K562 (cell line): ENCODE measurements around the gene C1QTNF5. TPM values are rescaled to one million over a fixed set of nuclear protein-coding genes. Genes with fewer than 3 reads are reported as not detected.
"Not testable (repeated sequence)": the region's sequence is repeated elsewhere in the genome, so short reads cannot be mapped to it uniquely, and the experiment has no call there.

Experiments used
- ATAC-seq: fragments of 200-7000 bp; cut with Tn5 transposase; 3 replicates; pipeline ENCODE4 v1.9.1; 2020; ENCODE audit warnings: moderate library complexity
- BruUV-seq: library from RNA; stranded (reverse); fragments of 400-500 nt; replicated peaks from 2 replicates; lab custom pipeline; 2021; lab: Mats Ljungman, UMichigan
- CTCF ChIA-PET: fragments of 300-600 bp; formaldehyde crosslinking; extraction: SDS; loops from one replicate; lab custom pipeline; 2021; ENCODE audit warnings: low intra/inter-chr PET ratio; lab: Yijun Ruan, JAX
- POLR2A ChIA-PET: fragments of 300-600, 350-650 bp; sonication (Branson Sonifier 250); formaldehyde crosslinking; extraction: SDS; loops from one replicate; lab custom pipeline; 2021; ENCODE audit warnings: antibody characterized with exemption, inconsistent platforms; lab: Yijun Ruan, JAX
- DNase-seq, 4 experiments: peaks; one replicate each; pipeline versions ENCODE4 v3.0.0 to v3.0.0-alpha.2; 2011 to 2018; ENCODE audit warnings: low spot score in 3 of 4, mixed read lengths in 3 of 4; ENCODE audit errors: extremely low read depth in 1 of 4
- FAIRE-seq: peaks from 2 replicates; lab custom pipeline; 2011; peaks lifted over from hg19 to GRCh38; lab: Jason Lieb, UNC
- H2AFZ ChIP-seq: 2 replicates; pipeline ENCODE4 v1.6.0; 2011; ENCODE audit warnings: low read depth, low read length, control low read depth, inconsistent platforms
- H3K27ac ChIP-seq: fragments of 200-600 bp; 3 replicates; pipeline ENCODE4 v1.8.0; 2011; ENCODE audit warnings: low read depth, mild to moderate bottlenecking, control low read depth, inconsistent platforms, low read length, moderate library complexity, mixed read lengths; ENCODE audit errors: extremely low read depth
- H3K27me3 ChIP-seq, 2 experiments: fragments of 300-600 bp in 1 of 2; 2 replicates in 1 of 2; 3 replicates in 1 of 2; pipeline versions ENCODE4 v1.6.0 to v1.8.0; 2011; ENCODE audit warnings: inconsistent platforms in 2 of 2, low read length in 2 of 2, mild to moderate bottlenecking in 1 of 2, mixed read lengths in 1 of 2, moderate library complexity in 1 of 2; ENCODE audit not compliant: control insufficient read depth in 2 of 2, insufficient read depth in 2 of 2
- H3K36me3 ChIP-seq: fragments of 300-600 bp; 3 replicates; pipeline ENCODE4 v1.8.0; 2011; ENCODE audit warnings: mild to moderate bottlenecking, low read length, inconsistent platforms; ENCODE audit not compliant: control insufficient read depth, insufficient read depth
- H3K4me1 ChIP-seq, 2 experiments: fragments of 200-600 bp in 1 of 2; replicated peaks in 1 of 2; 2 replicates in 1 of 2; 3 replicates in 1 of 2; pipeline versions ENCODE4 v1.5.1 to v1.8.0; 2011; ENCODE audit warnings: inconsistent platforms in 2 of 2, low read length in 2 of 2, mild to moderate bottlenecking in 1 of 2, mixed read lengths in 1 of 2, moderate library complexity in 1 of 2; ENCODE audit not compliant: control insufficient read depth in 2 of 2, insufficient read depth in 2 of 2
- H3K4me2 ChIP-seq: 2 replicates; pipeline ENCODE4 v1.6.1; 2011; ENCODE audit warnings: low read length, control low read depth, inconsistent platforms, mixed read lengths; ENCODE audit not compliant: insufficient read depth
- H3K4me3 ChIP-seq: fragments of 200-600 bp; sonication (generic), shearing (Covaris generic); 2 replicates; pipeline ENCODE4 v1.5.1; 2016; ENCODE audit warnings: control low read depth, inconsistent platforms
- H3K79me2 ChIP-seq: fragments of 200-600 bp; 3 replicates; pipeline ENCODE4 v1.8.0; 2011; ENCODE audit warnings: low read length, inconsistent platforms; ENCODE audit not compliant: control insufficient read depth, insufficient read depth
- H3K9ac ChIP-seq, 2 experiments: 2 replicates each; pipeline versions ENCODE4 v1.6.0 to v1.6.1; 2011; ENCODE audit warnings: low read depth in 2 of 2, low read length in 2 of 2, control low read depth in 1 of 2, inconsistent platforms in 1 of 2, mild to moderate bottlenecking in 1 of 2, mixed read lengths in 1 of 2; ENCODE audit not compliant: insufficient read depth in 1 of 2
- H3K9me1 ChIP-seq: one replicate; pipeline ENCODE4 v1.6.0; 2011; ENCODE audit warnings: inconsistent platforms, mild to moderate bottlenecking, low read length, moderate library complexity; ENCODE audit not compliant: control insufficient read depth, insufficient read depth
- H3K9me3 ChIP-seq: replicated peaks from 2 replicates; pipeline ENCODE4 v1.5.1; 2011; ENCODE audit warnings: low read depth, low read length, inconsistent platforms; ENCODE audit not compliant: control insufficient read depth, insufficient read depth
- H4K20me1 ChIP-seq: replicated peaks from 2 replicates; pipeline ENCODE4 v1.6.1; 2011; ENCODE audit warnings: low read length, inconsistent platforms, mixed read lengths; ENCODE audit not compliant: control insufficient read depth, insufficient read depth
- RREB1 ChIP-seq: fragments of 250-450 bp; sonication (Bioruptor Pico); IDR thresholded peaks from 2 replicates; pipeline ENCODE4 v1.4.0; 2020
- ZNF121 ChIP-seq: sonication (generic); formaldehyde crosslinking; conservative IDR thresholded peaks from 2 replicates; pipeline ENCODE4 v1.8.0; 2022; ENCODE audit warnings: missing genetic modification reagents
- WGBS: fragments of 100-300 bp; shearing (Covaris generic); methylation state at CpG from one replicate; pipeline ENCODE4 v1.1.6; 2016; ENCODE audit warnings: low coverage, mixed read lengths; ENCODE audit not compliant: insufficient coverage; ENCODE audit errors: missing lambda C conversion rate; 5-methylcytosine and 5-hydroxymethylcytosine counted together
- in situ Hi-C: fragments of 300-500 bp; cut with MboI; formaldehyde crosslinking; loops from 4 replicates; pipeline ENCODE4 v1.15.0; 2018; ENCODE audit warnings: inconsistent platforms, mixed read lengths
- intact Hi-C: fragments of 100-400 bp; cut with micrococcal nuclease; formaldehyde crosslinking; loops from 2 replicates; pipeline ENCODE4 v1.14.2; 2022
- polyA plus RNA-seq, 8 experiments: library from polyadenylated mRNA; depleted of rRNA in 4 of 8; stranded (reverse) in 5 of 8; unstranded in 3 of 8; fragments of >200 nt; fragmentation: Nextera tagmentation in 2 of 8; fragmentation: Illumina TruSeq in 1 of 8; extraction: Ambion mirVana in 2 of 8; extraction: Trizol in 1 of 8; gene quantifications; 2 replicates each; pipeline versions ENCODE4 v1.2.1 to v1.2.3, GENCODE V29; 2011 to 2014; ENCODE audit warnings: inconsistent platforms in 1 of 8, missing spikeins in 1 of 8
- total RNA-seq, 7 experiments: library from RNA; depleted of rRNA in 6 of 7; stranded (reverse); fragments of >200 nt in 6 of 7; fragmentation: Illumina TruSeq in 2 of 7; extraction: Trizol in 2 of 7; gene quantifications; 2 replicates each; pipeline versions ENCODE4 v1.2.1 to v1.2.3, GENCODE V29; 2011 to 2021; ENCODE audit warnings: low replicate concordance in 1 of 7

C1QTNF5 gene
- total and polyA plus RNA-seq, 9 of the 15 experiments (the other 6 are each of a cell fraction or from before 2014, with no cell fraction given), result 0.07 to 0.76 (median 0.24) TPM; not detected in 1

- TF ChIP-seq RREB1 (CRISPR knock-in tag), result no peak
Observed at GRCh38 chr11:119384332-119384731, 43.6 kb upstream of the C1QTNF5 start (continued).

GRCh38 chr11:119382513-119382912 is 41.8 kb upstream of the C1QTNF5 start:
- H3K9ac ChIP-seq, H3K9me3 ChIP-seq, H4K20me1 ChIP-seq, H3K4me3 ChIP-seq, H3K36me3 ChIP-seq, DNase-seq, H3K4me2 ChIP-seq, ATAC-seq, H3K9me1 ChIP-seq, H3K27me3 ChIP-seq, H3K27ac ChIP-seq, BruUV-seq, in situ Hi-C loops, intact Hi-C loops, FAIRE-seq: not testable (repeated sequence)
- WGBS, result 87% methylated on average over 14 of the region's 14 CpGs
- TF ChIP-seq ZNF121 (CRISPR knock-in tag), result peak; percentile 53
- H3K79me2 ChIP-seq, result peaks cover 21% of the 10 kb centered on the region
- peaks cover 32 to 38% of the 10 kb centered on the region in 2 experiments for H3K4me1 ChIP-seq
- peak overlapping the region; percentile 93; the same call in 1 of the 2 replicates for H2AFZ ChIP-seq
- POLR2A ChIA-PET, result interaction anchor here (0.6 to 1.5 kb wide), 2 partner anchors 21 to 44 kb away, joined by 3 to 5 read pairs; no protein-coding TSS in a partner anchor
- CTCF ChIA-PET, result interaction anchor here (1.3 kb wide), 1 partner anchor 93 kb away, joined by 3 read pairs; no protein-coding TSS in a partner anchor
